MM.1S (cell line): ENCODE results near the gene ST8SIA2.

Experiments used
- DNase-seq: peaks from one replicate; pipeline ENCODE4 v3.0.0-alpha.2; 2015
- H2AFZ ChIP-seq: fragments of 300-600 bp; sonication (generic); 2 replicates; pipeline ENCODE4 v1.6.0; 2016; ENCODE audit warnings: antibody characterized with exemption, low read length
- H3F3A ChIP-seq: fragments of 300-600 bp; sonication (generic); 2 replicates; pipeline ENCODE4 v1.6.1; 2016; ENCODE audit warnings: mild to moderate bottlenecking, antibody characterized with exemption, low read length, moderate library complexity, mixed read lengths; ENCODE audit not compliant: insufficient read depth
- H3K27ac ChIP-seq: fragments of 300-600 bp; sonication (generic); 2 replicates; pipeline ENCODE4 v1.5.1; 2016; ENCODE audit warnings: mild to moderate bottlenecking, low read length
- H3K27me3 ChIP-seq: fragments of 300-600 bp; sonication (generic); replicated peaks from 2 replicates; pipeline ENCODE4 v1.6.0; 2016; ENCODE audit warnings: low read length; ENCODE audit not compliant: insufficient read depth
- H3K36me3 ChIP-seq: fragments of 300-600 bp; sonication (generic); replicated peaks from 2 replicates; pipeline ENCODE4 v1.6.1; 2016; ENCODE audit warnings: mild to moderate bottlenecking, low read length, mixed read lengths; ENCODE audit not compliant: insufficient read depth
- H3K4me1 ChIP-seq: fragments of 300-600 bp; sonication (generic); 2 replicates; pipeline ENCODE4 v1.6.1; 2016; ENCODE audit warnings: low read length, mixed read lengths
- H3K4me2 ChIP-seq: fragments of 300-600 bp; sonication (generic); 2 replicates; pipeline ENCODE4 v1.6.0; 2016; ENCODE audit warnings: low read depth, low read length
- H3K4me3 ChIP-seq: fragments of 300-600 bp; sonication (generic); 2 replicates; pipeline ENCODE4 v1.5.1; 2016; ENCODE audit warnings: low read length, mixed read lengths
- H3K79me2 ChIP-seq: fragments of 300-600 bp; sonication (generic); 2 replicates; pipeline ENCODE4 v1.6.1; 2016; ENCODE audit warnings: mixed run types, low read length, mixed read lengths
- H3K9ac ChIP-seq: fragments of 300-600 bp; sonication (generic); 2 replicates; pipeline ENCODE4 v1.6.1; 2016; ENCODE audit warnings: low read length, mixed read lengths
- H3K9me2 ChIP-seq: fragments of 300-600 bp; sonication (generic); replicated peaks from 2 replicates; pipeline ENCODE4 v1.6.1; 2016; ENCODE audit warnings: mild to moderate bottlenecking, low read length, mixed read lengths; ENCODE audit not compliant: insufficient read depth
- H3K9me3 ChIP-seq: fragments of 300-600 bp; sonication (generic); replicated peaks from 2 replicates; pipeline ENCODE4 v1.6.1; 2016; ENCODE audit warnings: mild to moderate bottlenecking, low read length, mixed read lengths; ENCODE audit not compliant: insufficient read depth
- H4K20me1 ChIP-seq: fragments of 300-600 bp; sonication (generic); 2 replicates; pipeline ENCODE4 v1.6.1; 2016; ENCODE audit warnings: mild to moderate bottlenecking, low read length, moderate library complexity, mixed read lengths; ENCODE audit not compliant: insufficient read depth
- CTCF ChIP-seq: fragments of 300-600 bp; sonication (generic); IDR thresholded peaks from 2 replicates; pipeline ENCODE4 v1.5.1; 2016; ENCODE audit warnings: antibody characterized with exemption, low read length, mixed read lengths
- EZH2 ChIP-seq: fragments of 300-600 bp; sonication (generic); optimal IDR thresholded peaks from 2 replicates; pipeline ENCODE3; 2017; ENCODE audit warnings: low read depth, mild to moderate bottlenecking, antibody characterized with exemption, low read length, mixed read lengths
- EZH2phosphoT487 ChIP-seq: fragments of 300-600 bp; sonication (generic); IDR thresholded peaks from 2 replicates; pipeline ENCODE4 v1.6.1; 2018; ENCODE audit warnings: antibody characterized with exemption, low read length

ST8SIA2 gene

DNA sequence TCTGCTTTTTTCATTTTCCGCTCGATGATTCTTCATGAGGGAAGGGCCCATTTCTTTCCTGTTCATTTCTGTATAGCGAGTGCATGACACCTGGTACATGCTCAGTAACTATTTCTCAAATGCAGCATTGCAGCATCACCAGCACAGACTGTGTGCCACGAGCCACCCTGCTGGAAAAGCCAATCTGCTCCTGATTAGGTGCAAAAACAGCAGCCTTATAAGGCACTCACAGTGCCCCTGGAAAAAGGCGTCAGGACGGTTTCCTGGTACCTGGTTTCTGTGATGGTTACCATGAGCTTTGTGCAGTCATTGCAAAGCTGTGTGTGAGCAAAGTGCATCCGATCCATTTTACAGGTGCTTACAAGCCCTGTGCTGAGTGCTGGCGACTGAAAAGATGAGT lies 15.8 kb downstream of the ST8SIA2 start:
- H2AFZ ChIP-seq: no peak overlapping the region
- H3K27me3 ChIP-seq: no peaks in the 10 kb centered on the region
- H3K4me3 ChIP-seq: no peak overlapping the region
- H3K9me2 ChIP-seq: no peaks in the 10 kb centered on the region
- no peaks in the 10 kb centered on the region for H3K4me1 ChIP-seq
- no peak for DNase-seq
- no peaks in the 10 kb centered on the region for H3K36me3 ChIP-seq
- H4K20me1 ChIP-seq: no peaks in the 10 kb centered on the region
- TF ChIP-seq EZH2phosphoT487 (no peak), EZH2 (no peak), CTCF (no peak)
- H3K9ac ChIP-seq: no peak overlapping the region
- H3K79me2 ChIP-seq: no peaks in the 10 kb centered on the region
- no peak overlapping the region for H3K4me2 ChIP-seq
- no peaks in the 10 kb centered on the region for H3F3A ChIP-seq
- no peaks in the 10 kb centered on the region for H3K9me3 ChIP-seq
- H3K27ac ChIP-seq: no peak overlapping the region

DNA sequence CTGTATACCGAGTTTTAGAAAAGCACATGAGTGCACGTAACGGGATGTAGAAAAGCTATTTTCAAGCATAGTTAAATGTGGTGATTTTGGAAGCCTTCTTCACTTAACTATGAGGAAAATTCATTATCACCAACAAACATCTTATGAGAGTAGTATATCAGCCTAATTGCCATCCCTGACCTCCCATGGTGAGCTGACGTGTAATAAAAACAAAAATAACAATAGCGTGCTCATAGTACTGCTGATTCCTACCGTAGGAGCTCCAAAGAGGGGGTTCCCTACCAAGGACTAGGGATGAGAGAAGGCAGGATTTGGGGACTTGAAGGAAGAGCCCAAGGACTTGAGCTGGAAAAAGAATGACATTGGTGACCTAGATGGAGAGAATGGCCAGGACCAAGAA lies 16.9 kb downstream of the ST8SIA2 start:
- Histone ChIP-seq H3K4me1 (no peaks in the 10 kb centered on the region), H3K27ac (no peak overlapping the region), H3K9ac (no peak overlapping the region), H3K4me2 (no peak overlapping the region), H3K36me3 (no peaks in the 10 kb centered on the region), H3K9me2 (no peaks in the 10 kb centered on the region), H3K79me2 (no peaks in the 10 kb centered on the region), H3F3A (no peaks in the 10 kb centered on the region), H2AFZ (no peak overlapping the region), H3K9me3 (no peaks in the 10 kb centered on the region), H3K4me3 (no peak overlapping the region), H3K27me3 (no peaks in the 10 kb centered on the region), H4K20me1 (no peaks in the 10 kb centered on the region)
- no peak for TF ChIP-seq EZH2phosphoT487
- no peak for DNase-seq

DNA sequence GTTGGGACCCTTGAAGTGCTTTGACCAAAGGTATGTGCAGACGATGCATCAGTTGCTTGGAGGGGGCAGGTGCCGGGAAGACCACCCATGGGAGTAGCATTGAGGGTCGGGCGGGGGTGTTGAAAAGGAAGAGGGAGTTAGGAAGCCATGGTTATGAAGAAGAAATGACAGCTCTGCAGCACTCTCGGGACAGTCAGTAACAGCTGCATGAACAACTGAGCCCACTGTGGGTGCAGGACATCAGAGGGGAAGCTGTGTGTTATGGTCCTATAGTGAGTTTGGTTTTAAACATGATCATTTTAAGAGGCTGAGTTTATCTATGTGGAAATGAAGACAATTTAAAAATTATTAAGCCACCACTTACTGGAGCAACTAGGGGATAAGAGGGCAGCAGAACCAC lies 17.6 kb downstream of the ST8SIA2 start:
- no peak overlapping the region for H3K4me3 ChIP-seq
- no peaks in the 10 kb centered on the region for H3F3A ChIP-seq
- H3K27ac ChIP-seq: no peak overlapping the region
- no peaks in the 10 kb centered on the region for H4K20me1 ChIP-seq
- H3K27me3 ChIP-seq: no peaks in the 10 kb centered on the region
- H3K4me1 ChIP-seq: no peaks in the 10 kb centered on the region
- DNase-seq: no peak
- H3K79me2 ChIP-seq: no peaks in the 10 kb centered on the region
- H3K9ac ChIP-seq: no peak overlapping the region
- H3K9me2 ChIP-seq: no peaks in the 10 kb centered on the region
- TF ChIP-seq EZH2: no peak
- no peak for TF ChIP-seq EZH2phosphoT487
- no peak for TF ChIP-seq CTCF
- H3K4me2 ChIP-seq: no peak overlapping the region
- H3K9me3 ChIP-seq: no peaks in the 10 kb centered on the region
- H3K36me3 ChIP-seq: no peaks in the 10 kb centered on the region
- no peak overlapping the region for H2AFZ ChIP-seq

- Histone ChIP-seq H3K4me3 (no peak overlapping the region), H3F3A (no peaks in the 10 kb centered on the region), H2AFZ (no peak overlapping the region), H3K27ac (no peak overlapping the region), H3K9ac (no peak overlapping the region), H3K9me2 (no peaks in the 10 kb centered on the region), H3K36me3 (no peaks in the 10 kb centered on the region), H3K79me2 (no peaks in the 10 kb centered on the region), H3K4me1 (no peaks in the 10 kb centered on the region), H4K20me1 (no peaks in the 10 kb centered on the region), H3K27me3 (no peaks in the 10 kb centered on the region), H3K9me3 (no peaks in the 10 kb centered on the region), H3K4me2 (no peak overlapping the region)
- DNase-seq: no peak
- TF ChIP-seq EZH2phosphoT487: no peak
- TF ChIP-seq CTCF: no peak
- no peak for TF ChIP-seq EZH2
These were observed 19.8 kb downstream of the ST8SIA2 start for GRCh38 chr15:92413510-92413909.
